SIG-M5 treated with dmso at 0.1 percent for 504 hours (cell line): ENCODE measurements around the gene NT5M.
"Not testable (repeated sequence)": the region's sequence is repeated elsewhere in the genome, so short reads cannot be mapped to it uniquely, and the experiment has no call there.

Experiments
- DNase-seq: peaks from one replicate; lab custom pipeline; 2025; ENCODE audit not compliant: unreplicated experiment; lab: John Stamatoyannopoulos, UW

The NT5M gene

GRCh38 chr17:17370711-17371110, 67.5 kb downstream of the NT5M start:
- DNase-seq, result no peak

DNA sequence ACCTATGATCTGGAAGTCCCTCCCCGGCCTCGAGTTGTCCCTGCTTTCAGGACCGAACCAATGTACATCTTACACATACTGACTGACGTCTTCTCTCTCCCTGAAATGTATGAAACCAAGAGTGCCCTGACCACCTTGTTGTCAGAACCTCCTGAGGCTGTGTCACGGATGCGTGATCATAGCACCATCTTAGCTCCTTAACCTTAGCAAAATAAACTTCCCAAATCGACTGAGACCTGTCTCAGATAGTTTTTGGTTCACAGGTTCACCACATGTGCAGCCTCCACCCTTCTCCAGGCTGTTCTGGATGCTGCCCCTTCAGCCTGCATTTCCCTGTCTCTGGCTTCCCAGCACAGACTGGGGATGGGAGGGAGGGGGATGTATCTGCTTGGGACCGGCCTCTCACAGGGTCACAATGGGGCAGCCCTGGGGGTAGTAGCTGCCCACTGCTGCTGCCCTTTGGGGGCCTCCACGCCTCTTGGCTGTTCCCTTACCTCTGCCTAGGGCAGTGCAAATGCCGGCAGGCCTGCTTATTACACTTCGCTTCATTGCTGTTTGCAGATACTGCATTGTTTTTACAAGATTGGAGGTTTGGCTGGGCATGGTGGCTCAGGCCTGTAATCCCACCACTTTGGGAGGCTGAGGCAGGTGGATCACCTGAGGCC, 69.8 kb downstream of the NT5M start:
- DNase-seq, result no peak

GRCh38 chr17:17375841-17376240, 72.7 kb downstream of the NT5M start:
- DNase-seq, result peak; percentile 10

DNA sequence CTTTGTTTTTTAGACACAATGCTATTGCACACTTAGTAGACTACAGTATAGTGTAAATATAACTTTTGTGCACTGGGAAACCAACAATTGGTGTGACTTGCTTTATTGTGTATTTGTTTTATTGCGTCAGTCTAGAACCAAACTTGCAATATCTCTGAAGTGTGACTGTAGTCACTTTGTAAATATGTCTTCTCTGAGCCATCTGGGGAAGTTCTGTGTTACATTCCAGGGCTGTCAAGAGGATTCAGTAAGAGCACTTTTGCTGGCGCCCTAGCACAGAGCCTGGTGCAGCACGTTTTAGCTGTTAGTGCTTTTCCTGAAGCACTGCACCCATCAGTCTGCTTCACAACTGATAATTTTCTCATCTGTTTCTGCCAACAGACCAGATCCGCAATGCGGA, 73.2 kb downstream of the NT5M start:
- no peak for DNase-seq

GRCh38 chr17:17377071-17377967, 74.1 kb downstream of the NT5M start:
- no peak for DNase-seq

DNA sequence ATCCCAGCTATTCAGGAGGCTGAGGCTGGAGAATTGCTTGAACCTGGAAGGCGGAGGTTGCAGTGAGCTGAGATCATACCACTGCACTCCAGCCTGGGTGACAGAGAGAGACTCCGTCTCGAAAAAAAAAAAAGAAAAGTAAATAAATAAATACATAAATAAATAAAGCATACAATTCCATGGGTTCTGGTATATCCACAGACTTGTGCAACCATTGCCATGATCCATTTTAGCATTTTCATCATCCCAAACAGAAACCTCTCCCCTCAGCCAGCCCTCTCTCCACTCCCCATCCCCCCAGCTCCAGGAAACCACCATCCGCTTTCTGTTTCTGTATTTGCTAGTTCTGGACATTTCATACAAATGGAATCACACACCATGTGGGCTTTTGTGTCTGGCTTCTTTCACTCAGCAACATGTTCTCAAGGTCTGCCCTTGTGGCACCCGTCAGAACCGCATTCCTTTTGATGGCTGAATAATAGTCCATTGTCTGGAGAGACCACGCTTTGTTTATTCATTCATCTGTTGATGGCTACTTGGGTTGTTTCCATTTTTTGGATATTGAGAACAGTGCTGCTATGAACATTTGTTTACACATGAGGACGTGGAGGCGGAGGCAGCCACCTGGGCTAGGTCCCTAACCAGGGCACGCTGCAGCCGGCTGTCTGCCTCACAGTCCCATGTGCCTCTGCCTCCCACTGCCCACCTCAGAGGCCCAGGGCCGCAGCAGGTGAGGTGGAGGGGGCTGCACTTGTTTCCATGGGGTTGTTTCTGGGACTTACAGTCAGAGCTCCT, 76.2 kb downstream of the NT5M start:
- DNase-seq, result no peak

- DNase-seq, result no peak
These were observed 77.2 kb downstream of the NT5M start for GRCh38 chr17:17380145-17380925.

- no peak for DNase-seq
These were observed 78.4 kb downstream of the NT5M start for GRCh38 chr17:17381446-17382064.

DNA sequence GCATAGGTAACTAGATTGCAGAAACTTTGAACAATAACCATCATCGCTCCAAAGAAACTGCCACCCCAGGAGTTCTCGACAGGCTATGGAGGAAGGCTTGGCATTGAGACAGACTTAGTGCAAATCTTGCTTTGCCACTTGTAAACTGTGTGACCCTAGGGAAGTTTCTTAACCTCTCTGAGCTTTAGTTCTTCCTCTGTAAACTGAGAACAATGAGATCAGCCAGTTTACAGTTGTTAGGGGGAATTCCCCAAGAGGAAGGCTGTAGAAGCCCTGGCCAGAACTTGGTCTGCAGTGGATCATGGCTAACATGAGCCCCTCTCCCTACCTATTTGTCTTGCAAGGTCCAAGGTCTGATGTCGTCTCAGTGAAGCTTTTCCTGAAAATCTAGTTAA, 78.9 kb downstream of the NT5M start:
- no peak for DNase-seq

DNA sequence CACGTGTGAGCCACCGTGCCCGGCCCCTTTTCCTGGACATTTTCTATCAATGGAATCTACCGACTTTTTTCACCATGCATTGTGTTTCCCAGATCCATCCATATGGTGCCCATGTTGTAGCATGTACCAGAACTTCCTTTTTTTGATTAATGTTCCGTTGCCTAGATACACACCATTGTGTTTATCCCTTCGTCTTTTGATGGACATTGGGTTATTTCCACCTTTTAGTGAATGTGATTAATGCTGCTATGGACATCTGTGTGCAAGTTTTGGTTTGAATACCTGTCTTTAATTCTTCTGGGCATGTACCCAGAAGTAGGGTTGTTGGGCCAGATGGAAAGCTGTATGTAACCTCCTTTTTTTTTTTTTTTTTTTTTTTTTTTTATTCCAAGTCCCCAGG, 79.8 kb downstream of the NT5M start:
- no peak for DNase-seq

- DNase-seq, result not testable (repeated sequence)
These were observed 80.5 kb downstream of the NT5M start for GRCh38 chr17:17383431-17384290.

GRCh38 chr17:17384291-17384615, 81.1 kb downstream of the NT5M start:
- DNase-seq, result no peak

GRCh38 chr17:17384961-17385360, 81.8 kb downstream of the NT5M start:
- no peak for DNase-seq

GRCh38 chr17:17385491-17385890, 82.3 kb downstream of the NT5M start:
- no peak for DNase-seq

- no peak for DNase-seq
These were observed 83.1 kb downstream of the NT5M start for GRCh38 chr17:17386094-17386800.

GRCh38 chr17:17387017-17387497, 83.9 kb downstream of the NT5M start:
- DNase-seq, result no peak

- peak; percentile 60 for DNase-seq
These were observed 84.6 kb downstream of the NT5M start for GRCh38 chr17:17387498-17388362.
